Erythroblast (primary cell): Measurements from ENCODE around the gene TSNAXIP1.
A peak's percentile ranks its signal among the peaks of the same experiment; 100 is the strongest.
"Not testable (repeated sequence)": the region's sequence is repeated elsewhere in the genome, so short reads cannot be mapped to it uniquely, and the experiment has no call there.

Experiments
- DNase-seq, 2 experiments: peaks; one replicate each; lab custom pipeline; 2025; lab: John Stamatoyannopoulos, UW
- GATA1 ChIP-seq: IDR thresholded peaks from 2 replicates; pipeline ENCODE4 v1.6.1; 2011; ENCODE audit warnings: low read depth, mild to moderate bottlenecking, control low read depth, low read length, moderate library complexity
- POLR2A ChIP-seq: IDR thresholded peaks from 2 replicates; pipeline ENCODE4 v1.6.1; 2011; ENCODE audit warnings: mild to moderate bottlenecking, low read length

Gene TSNAXIP1

GRCh38 chr16:67846320-67847063, 39.8 kb downstream of the TSNAXIP1 start, which contains the start of gene NUTF2:
TSS of gene NUTF2 (plus strand) at chr16:67846933. CDS start at chr16:67865131, 18,198 bp downstream.
- peak; percentile 95 to 96 for DNase-seq
- TF ChIP-seq GATA1 (no peak), POLR2A (peak; percentile 58)

- TF ChIP-seq POLR2A (peak; percentile 32), GATA1 (no peak)
- DNase-seq, result peak; percentile 89 to 91
Observed at GRCh38 chr16:67847064-67847861, 40.6 kb downstream of the TSNAXIP1 start, which contains the start of gene CENPT. TSS of gene CENPT (minus strand) at chr16:67847693. CDS start at chr16:67833859, 13,834 bp downstream.

- TF ChIP-seq POLR2A, result no peak
- TF ChIP-seq GATA1, result no peak
- no peak for DNase-seq
Observed at GRCh38 chr16:67848118-67848517, 41.4 kb downstream of the TSNAXIP1 start.

GRCh38 chr16:67853670-67854069, 47.0 kb downstream of the TSNAXIP1 start:
- TF ChIP-seq GATA1 (no peak), POLR2A (no peak)

GRCh38 chr16:67855789-67856188, 49.1 kb downstream of the TSNAXIP1 start:
- TF ChIP-seq POLR2A (no peak), GATA1 (no peak)
- DNase-seq, result no peak

More at GRCh38 chr16:67853670-67854069, 47.0 kb downstream of the TSNAXIP1 start:
- no peak for DNase-seq

- TF ChIP-seq GATA1 (no peak), POLR2A (no peak)
- no peak for DNase-seq
Observed at GRCh38 chr16:67856927-67857546, 50.3 kb downstream of the TSNAXIP1 start.

- DNase-seq, result peak; percentile 69 to 70
- TF ChIP-seq POLR2A (no peak), GATA1 (no peak)
Observed at GRCh38 chr16:67857547-67858233, 51.0 kb downstream of the TSNAXIP1 start.

- DNase-seq, result no peak
- TF ChIP-seq POLR2A, result no peak
- no peak for TF ChIP-seq GATA1
Observed at GRCh38 chr16:67858500-67858899, 51.8 kb downstream of the TSNAXIP1 start.

- TF ChIP-seq GATA1 (no peak), POLR2A (no peak)
- DNase-seq, result peak; percentile 46 to 53
Observed at GRCh38 chr16:67860589-67861398, 54.1 kb downstream of the TSNAXIP1 start.

- no peak for TF ChIP-seq POLR2A
- TF ChIP-seq GATA1, result no peak
Observed at GRCh38 chr16:67861877-67862276, 55.2 kb downstream of the TSNAXIP1 start.

GRCh38 chr16:67862623-67863583, 56.2 kb downstream of the TSNAXIP1 start:
- no peak for TF ChIP-seq POLR2A
- DNase-seq, result no peak

More at GRCh38 chr16:67861877-67862276, 55.2 kb downstream of the TSNAXIP1 start:
- DNase-seq, result no peak

- not testable (repeated sequence) for DNase-seq
Observed at GRCh38 chr16:67864044-67864443, 57.4 kb downstream of the TSNAXIP1 start.
